GM19324 (cell line): ENCODE results near the gene SPATA3.

Experiments used
- ATAC-seq: cut with Tn5 transposase; IDR thresholded peaks from one replicate; pipeline ENCODE4 v1.9.1; 2021; ENCODE audit warnings: mild to moderate bottlenecking, moderate library complexity; ENCODE audit not compliant: unreplicated experiment, low FRiP score

SPATA3 gene

DNA sequence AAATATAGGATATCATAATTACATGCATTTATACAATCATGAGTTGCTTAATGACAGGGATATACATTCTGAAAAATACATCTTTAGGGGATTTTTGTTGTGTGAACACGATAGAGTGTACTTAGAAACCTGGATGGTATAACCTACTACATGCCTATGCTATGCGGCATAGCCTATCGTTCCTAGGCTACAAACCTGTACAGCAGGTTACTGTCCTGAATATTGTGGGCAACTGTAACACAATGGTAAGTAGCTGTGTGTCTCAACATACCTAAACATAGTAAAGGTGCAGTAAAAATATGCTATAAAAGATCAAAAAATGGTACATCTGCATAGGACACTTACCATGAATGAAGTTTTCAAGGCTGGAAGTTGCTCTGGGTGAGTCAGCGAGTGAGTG lies 47.9 kb downstream of the SPATA3 start:
- ATAC-seq: no peak

- ATAC-seq: no peak
Measured at GRCh38 chr2:231046916-231047273, 51.0 kb downstream of the SPATA3 start.

GRCh38 chr2:231047274-231047922 lies 51.5 kb downstream of the SPATA3 start:
- ATAC-seq: no peak

GRCh38 chr2:231047923-231048915 lies 52.3 kb downstream of the SPATA3 start:
- no peak for ATAC-seq

DNA sequence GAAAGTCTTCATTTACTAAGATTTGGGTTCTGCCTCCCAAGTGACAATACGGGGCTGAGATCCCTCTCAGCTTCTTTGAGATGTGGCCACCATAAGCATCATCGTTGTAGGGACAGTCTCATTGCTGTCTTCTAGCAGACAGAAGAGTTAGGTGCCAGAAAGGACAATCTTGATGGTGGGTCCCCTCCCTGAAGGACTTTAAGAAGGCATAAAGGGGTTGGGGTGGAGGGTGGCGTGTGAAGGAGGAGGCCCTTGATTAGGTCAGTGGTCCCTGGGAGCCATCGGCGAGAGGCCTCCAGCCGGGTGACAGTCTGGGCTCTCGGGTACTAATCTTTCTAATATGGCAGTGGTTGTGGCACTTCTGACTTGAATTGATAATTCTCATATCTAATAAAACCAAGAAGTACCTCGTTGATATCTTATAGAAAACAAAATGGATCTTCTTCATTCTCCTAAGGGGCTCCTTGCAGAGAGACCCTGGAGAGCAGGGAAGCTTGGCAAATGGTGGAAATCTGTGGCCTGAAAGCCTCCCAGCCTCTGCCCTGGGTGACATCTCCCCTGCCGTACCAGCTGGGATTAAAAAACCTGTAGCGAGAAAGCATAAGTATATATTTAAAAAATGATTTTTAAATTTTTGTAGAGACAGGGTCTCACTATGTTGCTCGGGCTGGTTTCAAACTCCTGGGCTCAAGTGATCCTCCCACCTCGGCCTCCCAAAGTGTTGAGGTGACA lies 53.5 kb downstream of the SPATA3 start:
- ATAC-seq: no peak

DNA sequence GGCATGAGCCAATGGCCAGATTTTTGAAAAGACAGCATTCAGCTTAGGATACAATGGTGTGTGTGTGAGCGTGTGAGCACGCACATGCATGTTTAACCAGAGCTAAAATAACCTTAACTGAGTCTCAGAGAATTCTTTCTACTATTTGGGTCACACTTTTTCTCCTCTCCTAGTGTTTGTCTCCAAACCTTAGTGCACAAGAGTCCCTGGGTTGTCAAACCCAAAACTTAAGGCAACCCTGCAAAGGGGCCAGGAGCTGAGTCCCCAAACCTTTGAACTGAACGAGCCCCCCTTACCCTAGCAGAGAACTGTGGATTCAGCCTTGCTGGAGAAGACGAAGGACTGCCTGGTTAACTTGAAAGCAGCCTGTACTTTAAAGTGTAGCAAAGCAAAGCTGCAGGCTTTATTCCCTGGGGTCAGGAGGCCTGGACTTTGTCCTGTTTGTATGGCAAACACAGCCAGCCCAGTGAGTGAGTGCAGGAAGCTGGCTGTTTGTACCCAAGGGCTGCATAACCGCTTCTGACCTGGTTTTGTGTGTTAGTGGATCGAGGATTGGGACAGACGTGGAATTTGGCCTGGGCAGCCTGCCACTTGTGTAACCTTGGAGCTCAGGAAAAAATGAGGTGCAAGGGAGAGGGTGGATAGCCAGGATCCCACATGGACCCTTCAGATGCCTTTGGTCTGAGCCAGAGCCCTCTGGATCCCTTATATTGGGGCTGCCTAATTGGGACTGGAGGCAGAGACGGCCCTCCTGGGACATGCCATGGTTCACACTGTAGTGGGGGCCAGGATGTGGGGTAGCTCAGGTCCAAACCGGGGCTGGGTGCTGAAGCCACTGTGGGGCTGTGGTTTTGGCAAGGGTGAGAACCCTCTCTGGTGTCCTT lies 54.3 kb downstream of the SPATA3 start:
- ATAC-seq: no peak

DNA sequence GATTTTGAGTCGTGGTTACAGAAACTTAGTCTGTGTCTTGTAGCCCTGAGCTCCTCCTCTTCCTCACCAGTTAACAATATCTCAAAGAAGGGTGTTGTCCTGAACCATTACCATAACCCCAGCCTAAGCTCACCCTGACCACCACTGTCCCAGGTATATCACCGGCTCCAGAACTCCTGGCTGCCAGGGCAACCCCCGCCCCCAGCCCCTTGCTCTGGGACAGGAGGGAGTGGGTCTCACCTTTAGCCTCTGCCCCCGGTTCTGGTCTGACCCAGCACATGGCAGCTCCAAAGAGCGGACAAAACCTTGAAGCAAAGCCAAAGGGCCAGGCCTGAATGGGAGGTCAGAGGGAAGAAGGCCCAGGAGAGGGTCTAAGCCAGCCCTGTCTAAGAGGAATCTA lies 55.2 kb downstream of the SPATA3 start:
- no peak for ATAC-seq

GRCh38 chr2:231052494-231053451 lies 56.9 kb downstream of the SPATA3 start:
- ATAC-seq: peak; percentile 48

GRCh38 chr2:231053846-231054245 lies 57.9 kb downstream of the SPATA3 start:
- ATAC-seq: no peak

GRCh38 chr2:231056453-231057416 lies 60.8 kb downstream of the SPATA3 start, which contains the start of gene PSMD1:
PSMD1 (plus strand) TSS chr2:231056867; CDS start chr2:231057026, 159 bp downstream.
- ATAC-seq: peak; percentile 86

DNA sequence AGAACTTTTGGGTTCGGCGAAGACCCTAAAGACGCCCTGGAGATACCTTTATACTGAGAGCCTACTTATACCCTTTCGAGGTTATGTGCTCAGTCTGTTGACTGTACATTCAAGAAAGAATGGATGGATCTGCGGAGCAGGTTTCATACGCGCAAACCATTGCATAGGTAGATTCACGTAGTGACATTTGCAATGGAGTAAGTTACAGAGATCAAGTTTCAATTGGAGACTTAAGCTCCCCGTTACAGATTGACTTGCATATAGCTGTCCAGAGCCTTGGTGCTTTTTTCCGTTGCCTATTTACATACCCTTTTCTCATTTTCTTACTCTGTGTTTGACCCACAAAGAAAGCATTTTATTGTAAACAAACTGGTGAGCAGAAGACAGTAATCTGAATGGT lies 61.7 kb downstream of the SPATA3 start:
- no peak for ATAC-seq
